H1 (cell line): Measurements from ENCODE around the gene DNAI1. TPM values are rescaled to one million over a fixed set of nuclear protein-coding genes. Genes with fewer than 3 reads are reported as not detected.

Experiments
- CBX8 ChIP-seq: fragments of 300-800, 300-1000 bp; sonication (generic); IDR thresholded peaks from 2 replicates; pipeline ENCODE4 v1.7.1; 2016; ENCODE audit warnings: low read depth, low read length, borderline replicate concordance
- HDAC2 ChIP-seq, 2 experiments: fragments of 300-600 bp in 1 of 2; sonication (generic) in 1 of 2; IDR thresholded peaks; 2 replicates each; pipeline ENCODE4 v1.6.1; 2011 to 2012; ENCODE audit warnings: low read depth in 2 of 2, low read length in 2 of 2, mild to moderate bottlenecking in 2 of 2, moderate library complexity in 2 of 2, borderline replicate concordance in 1 of 2, inconsistent platforms in 1 of 2
- polyA plus RNA-seq, 7 experiments: library from polyadenylated mRNA; depleted of rRNA in 3 of 7; stranded (reverse) in 5 of 7; unstranded in 2 of 7; fragments of >200 nt in 5 of 7; fragments of 200-250 nt in 2 of 7; gene quantifications; 1 replicate in 5 of 7; 2 replicates in 1 of 7; 4 replicates in 1 of 7; pipeline versions ENCODE4 v1.2.1 to v1.2.3, GENCODE V29; 2011 to 2013; ENCODE audit warnings: missing spikeins in 2 of 7, mixed read lengths in 2 of 7
- total RNA-seq: library from RNA; stranded (reverse); fragmentation: NEBNext Ultra II Directional; extraction: Animal tissue kit (Norgen Biotek cat#: 25700); gene quantifications from 2 replicates; pipeline ENCODE4 v1.2.1, GENCODE V29; 2021

DNAI1 gene
- total and polyA plus RNA-seq, 2 of the 8 experiments (the other 6 are each of a cell fraction or from before 2014, with no cell fraction given) = 0.37 to 0.54 TPM

DNA sequence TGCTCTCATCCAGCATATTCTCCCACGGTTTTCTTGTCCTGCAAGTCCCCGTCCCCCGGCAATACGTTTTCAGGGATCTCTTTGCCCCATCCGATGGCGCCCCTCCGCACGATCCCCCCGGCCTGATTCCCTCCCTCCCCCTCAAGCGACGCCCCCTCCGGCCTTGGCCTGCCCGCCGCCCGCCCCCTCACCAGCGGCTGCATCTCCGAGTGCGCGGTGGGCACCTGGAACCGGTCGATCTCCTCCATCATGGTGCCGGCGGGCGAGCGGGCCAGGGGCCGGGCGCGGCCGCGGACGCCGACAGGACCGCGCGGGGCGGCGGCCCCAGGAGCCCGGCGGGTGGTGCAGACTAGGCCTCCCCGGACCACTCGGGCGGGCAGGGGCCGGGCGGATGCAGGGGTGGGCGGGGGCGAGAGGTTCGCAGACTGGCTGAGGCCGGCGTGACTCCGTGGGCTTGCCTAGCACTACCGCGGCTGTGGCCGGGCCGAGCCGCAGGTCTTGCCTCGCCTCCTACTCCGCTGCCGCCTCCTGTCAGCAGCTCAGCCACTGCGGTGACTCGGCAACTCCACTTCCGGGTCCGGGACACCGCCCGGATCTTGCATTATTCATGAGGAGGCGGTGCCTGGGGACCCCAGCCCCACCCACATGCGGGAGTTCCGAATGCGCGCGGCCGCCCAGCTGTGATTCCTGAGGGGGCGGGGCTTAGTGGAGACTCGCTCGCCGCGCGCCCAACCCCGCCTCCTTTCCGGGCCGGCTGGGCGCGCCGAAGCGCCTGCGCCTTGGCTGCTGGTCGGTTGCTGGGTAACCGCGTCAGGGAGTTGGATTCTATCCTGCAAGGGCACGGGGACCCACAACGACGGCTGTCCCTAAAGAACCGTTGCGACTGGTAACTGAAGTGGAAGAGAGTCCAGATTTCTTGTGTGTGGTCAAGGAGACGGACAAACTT, at the start of gene DNAI1, which contains the start of gene FAM219A (continued):
- no peak for TF ChIP-seq CBX8
- TF ChIP-seq HDAC2 (IDR thresholded peaks at IDR 0.05; ENCODE audit: borderline replicate concordance in 1 of 2, low read depth in 2 of 2, low read length in 2 of 2) = no peak; a peak in 1 of 4 replicates
